ENCODE results near the gene SRGAP3.

The SRGAP3 gene

DNA sequence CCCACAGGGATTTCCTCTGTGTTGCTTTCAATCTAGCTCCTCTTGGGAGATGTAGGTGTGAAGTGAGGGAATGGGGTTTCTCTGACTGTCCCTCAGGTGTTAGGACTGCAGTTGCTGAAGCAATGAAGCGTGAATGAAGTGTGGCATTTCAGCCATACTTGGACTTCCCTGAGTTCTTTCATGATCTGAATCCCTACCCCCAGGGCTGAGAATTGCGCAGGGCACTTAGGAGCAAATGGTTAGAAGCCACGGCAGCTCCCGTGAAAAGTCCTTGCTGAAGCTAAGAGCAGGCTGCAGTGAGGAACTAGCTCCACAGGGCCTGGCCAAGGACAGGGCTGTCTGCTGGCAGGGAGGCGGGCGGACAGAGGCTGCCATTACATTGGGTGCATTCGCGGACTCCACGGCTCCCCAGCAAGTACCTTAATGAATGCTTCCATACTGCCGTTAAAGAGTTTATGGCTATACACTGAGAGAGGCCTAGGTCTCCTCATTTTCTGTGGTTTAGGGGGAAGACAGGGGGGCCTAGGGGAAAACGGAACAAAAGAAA, 217.1 kb downstream of the SRGAP3 start:
- peak; percentile 5 for DNase-seq (ENCODE audit: low read depth)
- no peak overlapping the region for H3K4me3 ChIP-seq (ENCODE audit: low read depth, low read length)
- TF ChIP-seq, protein P1, sequence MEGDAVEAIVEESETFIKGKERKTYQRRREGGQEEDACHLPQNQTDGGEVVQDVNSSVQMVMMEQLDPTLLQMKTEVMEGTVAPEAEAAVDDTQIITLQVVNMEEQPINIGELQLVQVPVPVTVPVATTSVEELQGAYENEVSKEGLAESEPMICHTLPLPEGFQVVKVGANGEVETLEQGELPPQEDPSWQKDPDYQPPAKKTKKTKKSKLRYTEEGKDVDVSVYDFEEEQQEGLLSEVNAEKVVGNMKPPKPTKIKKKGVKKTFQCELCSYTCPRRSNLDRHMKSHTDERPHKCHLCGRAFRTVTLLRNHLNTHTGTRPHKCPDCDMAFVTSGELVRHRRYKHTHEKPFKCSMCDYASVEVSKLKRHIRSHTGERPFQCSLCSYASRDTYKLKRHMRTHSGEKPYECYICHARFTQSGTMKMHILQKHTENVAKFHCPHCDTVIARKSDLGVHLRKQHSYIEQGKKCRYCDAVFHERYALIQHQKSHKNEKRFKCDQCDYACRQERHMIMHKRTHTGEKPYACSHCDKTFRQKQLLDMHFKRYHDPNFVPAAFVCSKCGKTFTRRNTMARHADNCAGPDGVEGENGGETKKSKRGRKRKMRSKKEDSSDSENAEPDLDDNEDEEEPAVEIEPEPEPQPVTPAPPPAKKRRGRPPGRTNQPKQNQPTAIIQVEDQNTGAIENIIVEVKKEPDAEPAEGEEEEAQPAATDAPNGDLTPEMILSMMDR (IDR thresholded peaks at IDR 0.05; ENCODE audit: insufficient read depth, low read depth, low read length, missing control alignments), result no peak

GRCh38 chr3:9030034-9030433, 219.4 kb downstream of the SRGAP3 start:
- H3K4me3 ChIP-seq (ENCODE audit: low read depth, low read length), result no peak overlapping the region
- TF ChIP-seq, protein P1 (IDR thresholded peaks at IDR 0.05; ENCODE audit: insufficient read depth, low read depth, low read length, missing control alignments), result no peak
- no peak for DNase-seq (ENCODE audit: low read depth)

DNA sequence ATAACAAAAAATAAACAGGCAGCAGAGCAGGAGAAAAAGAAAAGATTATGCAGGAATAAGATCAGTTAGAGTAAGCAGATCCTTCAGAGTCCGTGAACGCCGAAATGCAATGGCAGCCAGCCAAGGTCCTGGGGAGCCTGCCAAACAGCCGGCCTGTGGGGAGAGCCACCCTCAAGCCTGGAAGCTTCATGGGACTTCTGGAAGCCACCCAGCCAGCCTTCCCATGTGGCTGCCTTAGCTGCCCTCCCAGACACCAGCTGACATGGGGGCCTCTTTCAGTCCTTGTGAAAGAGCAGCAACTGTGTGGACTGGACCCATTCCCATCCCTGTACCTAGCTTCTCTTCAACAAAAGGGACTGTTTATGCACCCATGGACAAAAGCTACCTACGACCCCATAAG, 221.3 kb downstream of the SRGAP3 start:
- no peak overlapping the region for H3K4me3 ChIP-seq (ENCODE audit: low read depth, low read length)
- TF ChIP-seq, protein P1 (IDR thresholded peaks at IDR 0.05; ENCODE audit: insufficient read depth, low read depth, low read length, missing control alignments), result no peak
- no peak for DNase-seq (ENCODE audit: low read depth)

DNA sequence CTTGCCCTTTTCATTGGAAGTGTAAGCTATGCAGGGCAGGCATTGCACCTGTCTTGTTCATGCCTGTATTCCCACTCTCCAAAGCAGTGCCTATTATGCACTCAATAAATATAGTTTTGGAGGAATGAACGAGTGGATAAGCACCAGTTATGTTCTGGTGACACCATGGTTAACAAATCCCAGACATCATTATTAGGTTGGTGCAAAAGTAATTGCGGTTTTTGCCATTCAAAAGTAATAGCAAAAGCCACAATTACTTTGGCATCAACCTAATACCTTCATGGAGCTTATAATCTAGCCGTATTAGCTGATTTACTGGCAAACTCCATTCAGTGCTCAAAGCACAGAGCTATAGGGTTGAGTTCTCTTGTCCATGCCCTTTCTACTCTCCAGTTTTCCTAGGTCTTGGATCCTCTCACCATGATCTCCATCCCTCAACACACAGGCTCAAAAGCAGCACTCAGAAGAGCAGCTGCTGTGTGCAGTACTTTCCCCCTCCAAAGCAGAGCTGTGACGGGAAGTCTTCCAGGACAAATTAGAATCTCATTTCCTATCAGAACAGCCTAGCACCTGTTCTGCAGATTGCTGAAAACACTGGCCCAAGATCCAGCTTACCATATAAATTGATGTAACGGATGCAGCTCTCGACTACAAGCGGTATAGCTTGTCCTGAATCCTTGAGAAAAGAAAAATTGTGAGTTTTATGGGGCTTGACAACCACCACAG, 223.0 kb downstream of the SRGAP3 start:
- no peak for DNase-seq (ENCODE audit: low read depth)

GRCh38 chr3:9024341-9024740, 225.1 kb downstream of the SRGAP3 start:
- TF ChIP-seq, protein P1 (IDR thresholded peaks at IDR 0.05; ENCODE audit: insufficient read depth, low read depth, low read length, missing control alignments), result no peak
- DNase-seq (ENCODE audit: low read depth), result no peak
- H3K4me3 ChIP-seq (ENCODE audit: low read depth, low read length), result no peak overlapping the region

More for the DNA sequence above, 223.0 kb downstream of the SRGAP3 start:
- no peak overlapping the region for H3K4me3 ChIP-seq (ENCODE audit: low read depth, low read length)
- TF ChIP-seq, protein P1 (IDR thresholded peaks at IDR 0.05; ENCODE audit: insufficient read depth, low read depth, low read length, missing control alignments), result no peak

DNA sequence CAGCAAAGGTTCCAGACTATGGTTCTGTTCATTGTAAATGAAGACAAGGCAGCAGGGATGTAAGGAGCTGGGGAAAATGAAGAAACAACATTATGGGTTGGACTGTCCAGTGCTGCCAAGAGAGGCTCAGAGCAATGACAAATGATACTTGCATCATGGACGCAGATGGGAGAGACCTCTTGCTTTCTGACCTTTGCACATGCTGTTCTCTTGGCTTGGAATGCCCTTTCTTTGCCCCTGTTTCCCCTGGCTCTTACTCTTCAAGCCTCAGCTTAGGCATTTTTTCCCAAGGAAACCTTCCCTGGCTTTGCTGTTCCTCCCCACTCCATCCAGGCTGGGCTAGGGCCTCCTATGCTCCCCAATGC, 226.2 kb downstream of the SRGAP3 start:
- DNase-seq (ENCODE audit: low read depth), result no peak
- TF ChIP-seq, protein P1 (IDR thresholded peaks at IDR 0.05; ENCODE audit: insufficient read depth, low read depth, low read length, missing control alignments), result no peak
- H3K4me3 ChIP-seq (ENCODE audit: low read depth, low read length), result no peak overlapping the region
